DMS153 (cell line): Measurements from ENCODE around the gene MKRN2.
"Not testable (repeated sequence)": the region's sequence is repeated elsewhere in the genome, so short reads cannot be mapped to it uniquely, and the experiment has no call there.

Experiments
- DNase-seq: peaks from one replicate; lab custom pipeline; 2025; lab: John Stamatoyannopoulos, UW

Gene MKRN2

GRCh38 chr3:12588039-12589009 is 31.4 kb downstream of the MKRN2 start:
- peak; percentile 44 for DNase-seq

GRCh38 chr3:12590096-12590495 is 33.2 kb downstream of the MKRN2 start:
- no peak for DNase-seq

- no peak for DNase-seq
Observed at GRCh38 chr3:12591456-12591855, 34.6 kb downstream of the MKRN2 start.

GRCh38 chr3:12591997-12592715 is 35.3 kb downstream of the MKRN2 start:
- no peak for DNase-seq

GRCh38 chr3:12593473-12593872 is 36.6 kb downstream of the MKRN2 start:
- no peak for DNase-seq

GRCh38 chr3:12598890-12599289 is 42.0 kb downstream of the MKRN2 start:
- no peak for DNase-seq

GRCh38 chr3:12601072-12601471 is 44.2 kb downstream of the MKRN2 start:
- no peak for DNase-seq

GRCh38 chr3:12603969-12604368 is 47.1 kb downstream of the MKRN2 start:
- no peak for DNase-seq

GRCh38 chr3:12608376-12608775 is 51.5 kb downstream of the MKRN2 start:
- DNase-seq, result no peak

GRCh38 chr3:12611117-12611516 is 54.2 kb downstream of the MKRN2 start:
- no peak for DNase-seq

- no peak for DNase-seq
Observed at GRCh38 chr3:12612514-12613226, 55.8 kb downstream of the MKRN2 start.

GRCh38 chr3:12613250-12613649 is 56.4 kb downstream of the MKRN2 start:
- DNase-seq, result no peak

- no peak for DNase-seq
Observed at GRCh38 chr3:12615266-12615665, 58.4 kb downstream of the MKRN2 start.

- DNase-seq, result no peak
Observed at GRCh38 chr3:12618426-12618825, 61.5 kb downstream of the MKRN2 start.

GRCh38 chr3:12620305-12620704 is 63.4 kb downstream of the MKRN2 start:
- DNase-seq, result no peak

GRCh38 chr3:12620729-12621128 is 63.8 kb downstream of the MKRN2 start:
- no peak for DNase-seq

GRCh38 chr3:12622335-12622734 is 65.4 kb downstream of the MKRN2 start:
- no peak for DNase-seq

- DNase-seq, result no peak
Observed at GRCh38 chr3:12624056-12624455, 67.2 kb downstream of the MKRN2 start.

GRCh38 chr3:12624964-12625363 is 68.1 kb downstream of the MKRN2 start:
- not testable (repeated sequence) for DNase-seq

- no peak for DNase-seq
Observed at GRCh38 chr3:12627370-12627769, 70.5 kb downstream of the MKRN2 start.

- DNase-seq, result no peak
Observed at GRCh38 chr3:12628813-12629212, 71.9 kb downstream of the MKRN2 start.

- DNase-seq, result no peak
Observed at GRCh38 chr3:12629560-12629959, 72.7 kb downstream of the MKRN2 start.
